ENCODE data around the gene ZNF157.

GRCh38 chrX:47456080-47456479 is 85.7 kb downstream of the ZNF157 start:
- TF ChIP-seq ELF4 (IDR thresholded peaks at IDR 0.05) (no peak), FOXK2 (IDR thresholded peaks at IDR 0.05) (no peak)
